Frontal cortex (tissue), 4 donors: ENCODE measurements around the gene ZC3HAV1. TPM values are rescaled to one million over a fixed set of nuclear protein-coding genes. Genes with fewer than 3 reads are reported as not detected.
"Not testable (repeated sequence)": the region's sequence is repeated elsewhere in the genome, so short reads cannot be mapped to it uniquely, and the experiment has no call there.

Source experiments
- DNase-seq, 2 donors: peaks; one replicate each; pipeline ENCODE4 v3.0.0; 2012; ENCODE audit warnings: low spot score in 2 of 2
- FAIRE-seq: peaks from 2 replicates; lab custom pipeline; 2012; peaks lifted over from hg19 to GRCh38; lab: Jason Lieb, UNC
- total RNA-seq: library from RNA; depleted of rRNA; stranded (reverse); fragments of >200 nt; gene quantifications from one replicate; pipeline ENCODE4 v1.2.3, GENCODE V29; 2014
- donor health status: control.
- donor health status: control.
- donor health status: control.

The ZC3HAV1 gene
- total RNA-seq, 1 donor from 2014 or later: 4.1 TPM

- FAIRE-seq: no peak
- no peak for DNase-seq
Observed at GRCh38 chr7:139059905-139060304, 49.6 kb downstream of the ZC3HAV1 start.

GRCh38 chr7:139058943-139059342 lies 50.6 kb downstream of the ZC3HAV1 start:
- FAIRE-seq (no peak), DNase-seq (no peak)

GRCh38 chr7:139055674-139056073 lies 53.8 kb downstream of the ZC3HAV1 start:
- no peak for DNase-seq
- FAIRE-seq: no peak

- DNase-seq, FAIRE-seq: not testable (repeated sequence)
Observed at GRCh38 chr7:139054656-139055055, 54.9 kb downstream of the ZC3HAV1 start.

GRCh38 chr7:139054101-139054500 lies 55.4 kb downstream of the ZC3HAV1 start:
- no peak for FAIRE-seq

GRCh38 chr7:139051655-139052054 lies 57.9 kb downstream of the ZC3HAV1 start:
- no peak for DNase-seq

More at GRCh38 chr7:139054101-139054500, 55.4 kb downstream of the ZC3HAV1 start:
- DNase-seq: no peak

GRCh38 chr7:139049936-139050335 lies 59.6 kb downstream of the ZC3HAV1 start:
- FAIRE-seq (no peak), DNase-seq (no peak)

More at GRCh38 chr7:139051655-139052054, 57.9 kb downstream of the ZC3HAV1 start:
- FAIRE-seq: no peak

- DNase-seq (no peak), FAIRE-seq (no peak)
Observed at GRCh38 chr7:139049111-139049510, 60.4 kb downstream of the ZC3HAV1 start.

- FAIRE-seq (no peak), DNase-seq (no peak)
Observed at GRCh38 chr7:139047970-139048369, 61.5 kb downstream of the ZC3HAV1 start.

- no peak for FAIRE-seq
Observed at GRCh38 chr7:139046143-139046542, 63.4 kb downstream of the ZC3HAV1 start.

GRCh38 chr7:139044813-139045794 lies 64.4 kb downstream of the ZC3HAV1 start:
- DNase-seq (no peak), FAIRE-seq (no peak)

More at GRCh38 chr7:139046143-139046542, 63.4 kb downstream of the ZC3HAV1 start:
- no peak for DNase-seq

GRCh38 chr7:139043823-139044812 lies 65.4 kb downstream of the ZC3HAV1 start:
- no peak for DNase-seq
- FAIRE-seq: no peak

- DNase-seq: no peak
- FAIRE-seq: no peak
Observed at GRCh38 chr7:139041378-139042085, 68.0 kb downstream of the ZC3HAV1 start.

- no peak for DNase-seq
- no peak for FAIRE-seq
Observed at GRCh38 chr7:139038691-139039090, 70.8 kb downstream of the ZC3HAV1 start.

- FAIRE-seq: no peak
- no peak for DNase-seq
Observed at GRCh38 chr7:139036901-139037300, 72.6 kb downstream of the ZC3HAV1 start.

GRCh38 chr7:139035586-139036353 lies 73.8 kb downstream of the ZC3HAV1 start, which contains the start of gene ZC3HAV1L:
Gene ZC3HAV1L (minus strand): TSS chr7:139036042. CDS start chr7:139036017, 25 bp downstream.
- no peak for FAIRE-seq
- peak; percentile 61 to 63 for DNase-seq

GRCh38 chr7:139034855-139035585 lies 74.5 kb downstream of the ZC3HAV1 start:
- no peak for DNase-seq
- no peak for FAIRE-seq

GRCh38 chr7:139034336-139034735 lies 75.2 kb downstream of the ZC3HAV1 start:
- DNase-seq: no peak
- no peak for FAIRE-seq
